Parathyroid adenoma (tissue), 2 donors: Measurements from ENCODE around the gene RGS4.

ENCODE experiments used
- H2AFZ ChIP-seq: fragments of 300-600 bp; sonication (generic); one replicate; pipeline ENCODE4 v1.7.0; 2017; ENCODE audit warnings: antibody characterized with exemption, mild to moderate bottlenecking
- H3K27ac ChIP-seq: fragments of 300-600 bp; sonication (generic); one replicate; pipeline ENCODE4 v1.7.0; 2017
- H3K27me3 ChIP-seq: fragments of 300-600 bp; sonication (generic); one replicate; pipeline ENCODE4 v1.7.0; 2017; ENCODE audit warnings: low read length; ENCODE audit not compliant: control insufficient read depth, insufficient read depth
- H3K36me3 ChIP-seq: fragments of 300-600 bp; sonication (generic); one replicate; pipeline ENCODE4 v1.7.0; 2017; ENCODE audit warnings: low read length; ENCODE audit not compliant: control insufficient read depth, insufficient read depth
- H3K4me1 ChIP-seq: fragments of 300-600 bp; sonication (generic); one replicate; pipeline ENCODE4 v1.7.0; 2017; ENCODE audit warnings: control low read depth
- H3K4me2 ChIP-seq: fragments of 300-600 bp; sonication (generic); one replicate; pipeline ENCODE4 v1.7.0; 2017; ENCODE audit warnings: low read length
- H3K4me3 ChIP-seq: fragments of 300-600 bp; sonication (generic); one replicate; pipeline ENCODE4 v1.7.0; 2017; ENCODE audit warnings: low read depth, low read length
- H3K79me2 ChIP-seq: fragments of 300-600 bp; sonication (generic); one replicate; pipeline ENCODE4 v1.7.0; 2017; ENCODE audit warnings: control low read depth
- H3K9ac ChIP-seq: fragments of 300-600 bp; sonication (generic); one replicate; pipeline ENCODE4 v1.7.0; 2017; ENCODE audit warnings: mild to moderate bottlenecking
- H3K9me3 ChIP-seq: fragments of 300-600 bp; sonication (generic); one replicate; pipeline ENCODE4 v1.7.0; 2017; ENCODE audit warnings: low read length; ENCODE audit not compliant: control insufficient read depth
- TF ChIP-seq, protein P1 (sequence below): fragments of 300-600 bp; sonication (generic); IDR thresholded peaks from one replicate; pipeline ENCODE4 v1.7.0; 2017; ENCODE audit warnings: antibody characterized with exemption, mild to moderate bottlenecking
- donor health status: primary hyperparathyroidism.

Gene RGS4

DNA sequence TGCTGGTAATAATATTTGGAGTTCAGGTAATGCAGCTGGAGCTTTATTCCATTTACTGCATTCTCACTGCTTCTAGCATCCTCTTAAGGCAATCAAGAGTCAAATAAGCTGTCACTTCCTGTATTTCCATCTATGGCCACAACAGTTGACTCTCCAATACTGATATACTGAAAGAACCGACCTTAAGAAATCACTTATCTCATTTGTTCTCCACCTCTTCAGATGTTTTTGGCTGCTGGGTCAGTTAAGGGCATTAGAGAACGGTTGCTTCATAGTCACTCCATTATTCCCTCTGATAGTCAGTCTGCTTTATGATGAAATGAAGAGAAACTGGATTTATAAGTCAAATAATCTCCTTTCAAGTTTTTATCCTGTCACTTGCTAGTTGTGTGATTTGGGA lies 14.2 kb upstream of the RGS4 start:
- Histone ChIP-seq H3K9me3 (no peaks in the 10 kb centered on the region), H3K27ac (no peak overlapping the region), H3K27me3 (no peaks in the 10 kb centered on the region), H3K4me1 (no peaks in the 10 kb centered on the region), H3K79me2 (no peaks in the 10 kb centered on the region), H3K4me2 (no peak overlapping the region), H3K9ac (no peak overlapping the region), H2AFZ (no peak overlapping the region), H3K4me3 (no peak overlapping the region), H3K36me3 (no peaks in the 10 kb centered on the region)
- TF ChIP-seq, protein P1, sequence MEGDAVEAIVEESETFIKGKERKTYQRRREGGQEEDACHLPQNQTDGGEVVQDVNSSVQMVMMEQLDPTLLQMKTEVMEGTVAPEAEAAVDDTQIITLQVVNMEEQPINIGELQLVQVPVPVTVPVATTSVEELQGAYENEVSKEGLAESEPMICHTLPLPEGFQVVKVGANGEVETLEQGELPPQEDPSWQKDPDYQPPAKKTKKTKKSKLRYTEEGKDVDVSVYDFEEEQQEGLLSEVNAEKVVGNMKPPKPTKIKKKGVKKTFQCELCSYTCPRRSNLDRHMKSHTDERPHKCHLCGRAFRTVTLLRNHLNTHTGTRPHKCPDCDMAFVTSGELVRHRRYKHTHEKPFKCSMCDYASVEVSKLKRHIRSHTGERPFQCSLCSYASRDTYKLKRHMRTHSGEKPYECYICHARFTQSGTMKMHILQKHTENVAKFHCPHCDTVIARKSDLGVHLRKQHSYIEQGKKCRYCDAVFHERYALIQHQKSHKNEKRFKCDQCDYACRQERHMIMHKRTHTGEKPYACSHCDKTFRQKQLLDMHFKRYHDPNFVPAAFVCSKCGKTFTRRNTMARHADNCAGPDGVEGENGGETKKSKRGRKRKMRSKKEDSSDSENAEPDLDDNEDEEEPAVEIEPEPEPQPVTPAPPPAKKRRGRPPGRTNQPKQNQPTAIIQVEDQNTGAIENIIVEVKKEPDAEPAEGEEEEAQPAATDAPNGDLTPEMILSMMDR: no peak

DNA sequence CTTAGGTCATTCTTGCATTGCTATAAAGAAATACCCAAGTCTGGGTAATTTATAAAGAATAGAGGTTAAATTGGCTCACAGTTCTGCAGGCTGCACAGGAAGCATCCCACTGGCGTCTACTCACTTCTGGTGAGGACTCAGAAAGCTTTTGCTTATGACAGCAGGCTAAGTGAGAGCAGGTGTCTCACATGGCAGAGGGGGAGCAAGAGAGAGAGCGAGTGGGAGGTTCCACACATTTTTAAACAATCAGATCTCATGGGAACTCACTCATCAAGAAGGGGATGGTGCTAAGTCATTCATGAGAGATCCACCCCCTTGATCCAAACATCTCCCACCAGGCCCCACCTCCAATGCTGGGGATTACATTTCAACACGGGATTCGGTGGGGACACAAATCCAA lies 13.6 kb upstream of the RGS4 start:
- no peaks in the 10 kb centered on the region for H3K27me3 ChIP-seq
- H3K79me2 ChIP-seq: no peaks in the 10 kb centered on the region
- H3K27ac ChIP-seq: no peak overlapping the region
- no peak overlapping the region for H2AFZ ChIP-seq
- H3K9ac ChIP-seq: no peak overlapping the region
- no peak overlapping the region for H3K4me2 ChIP-seq
- no peaks in the 10 kb centered on the region for H3K4me1 ChIP-seq
- TF ChIP-seq, protein P1: no peak
- H3K36me3 ChIP-seq: no peaks in the 10 kb centered on the region
- H3K9me3 ChIP-seq: no peaks in the 10 kb centered on the region
- H3K4me3 ChIP-seq: no peak overlapping the region

DNA sequence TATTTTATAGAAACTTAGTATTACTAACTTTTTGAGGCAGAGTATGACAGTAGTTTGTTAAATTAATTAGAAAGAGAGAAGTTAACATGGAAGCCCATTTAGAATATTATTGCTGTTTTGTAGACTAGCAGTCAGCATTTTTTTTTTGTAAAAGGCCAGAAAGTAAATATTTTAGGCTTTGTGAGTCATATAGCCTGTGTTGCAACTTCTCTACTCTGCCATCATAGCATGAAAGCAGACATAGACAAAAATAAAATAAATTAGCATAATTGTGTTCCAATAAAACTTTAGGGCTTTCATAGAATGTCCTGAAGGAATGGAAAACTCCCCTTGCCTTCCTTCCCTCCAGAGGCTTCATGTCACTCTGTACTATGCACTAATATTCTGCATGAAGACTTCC lies 12.3 kb upstream of the RGS4 start:
- H3K4me3 ChIP-seq: no peak overlapping the region
- H3K9me3 ChIP-seq: no peaks in the 10 kb centered on the region
- no peak overlapping the region for H3K27ac ChIP-seq
- H3K79me2 ChIP-seq: no peaks in the 10 kb centered on the region
- no peaks in the 10 kb centered on the region for H3K4me1 ChIP-seq
- TF ChIP-seq, protein P1: no peak
- no peak overlapping the region for H2AFZ ChIP-seq
- H3K27me3 ChIP-seq: no peaks in the 10 kb centered on the region
- H3K36me3 ChIP-seq: no peaks in the 10 kb centered on the region
- H3K9ac ChIP-seq: no peak overlapping the region
- no peak overlapping the region for H3K4me2 ChIP-seq

DNA sequence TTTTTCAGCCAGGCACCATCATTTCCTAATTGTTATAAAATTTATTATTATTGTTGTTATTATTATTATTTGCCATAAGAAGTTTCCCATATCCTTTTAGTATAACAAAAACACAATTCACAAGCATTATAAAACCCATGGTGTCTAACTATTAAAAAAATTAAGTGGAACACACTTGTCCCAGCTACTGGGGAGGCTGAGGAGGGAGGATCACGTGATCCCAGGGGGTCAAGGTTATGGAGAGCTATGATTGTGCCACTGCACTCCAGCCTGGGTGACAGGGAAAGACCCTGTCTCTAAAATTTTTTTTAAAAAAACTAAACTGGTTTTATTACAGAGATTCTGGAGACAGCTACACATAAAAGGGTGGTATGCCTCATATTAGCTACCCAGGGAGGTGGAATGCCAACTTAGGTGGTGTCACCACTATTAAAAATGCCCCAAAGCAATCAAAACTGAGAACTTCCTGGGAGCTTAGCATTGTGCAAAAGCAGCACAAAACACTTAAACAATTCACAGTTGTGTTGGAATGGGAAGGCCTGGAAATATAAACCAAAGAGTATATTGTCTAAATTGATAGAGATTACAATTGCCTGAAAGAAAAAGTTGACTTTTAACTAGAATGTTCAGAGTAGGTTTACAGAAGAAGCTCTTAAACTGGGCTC lies 8.7 kb upstream of the RGS4 start:
- Histone ChIP-seq H3K36me3 (no peaks in the 10 kb centered on the region), H3K27me3 (no peaks in the 10 kb centered on the region), H3K79me2 (no peaks in the 10 kb centered on the region), H2AFZ (no peak overlapping the region), H3K4me3 (no peak overlapping the region), H3K9me3 (no peaks in the 10 kb centered on the region), H3K4me1 (no peaks in the 10 kb centered on the region), H3K9ac (no peak overlapping the region), H3K4me2 (no peak overlapping the region), H3K27ac (no peak overlapping the region)
- TF ChIP-seq, protein P1: no peak

DNA sequence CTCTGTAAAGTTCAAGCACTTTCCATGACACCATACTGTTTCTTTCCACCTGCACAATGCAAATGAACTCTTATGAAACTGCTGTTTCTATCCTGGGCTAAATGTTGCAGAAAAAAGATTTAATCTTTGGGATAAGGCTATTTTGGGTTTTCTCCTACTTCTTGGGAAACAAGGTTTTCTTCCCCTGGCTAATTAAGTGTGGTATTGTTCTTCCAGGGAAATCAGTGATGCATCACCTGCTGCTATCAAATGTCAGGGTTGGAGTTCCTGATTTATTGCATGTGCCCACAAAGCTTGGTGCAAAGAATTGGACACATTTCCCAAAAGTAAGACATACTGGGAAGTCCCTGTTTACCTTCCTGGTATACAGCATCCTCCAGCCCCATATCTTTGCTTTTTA lies 6.0 kb upstream of the RGS4 start:
- no peak overlapping the region for H2AFZ ChIP-seq
- no peaks in the 10 kb centered on the region for H3K9me3 ChIP-seq
- H3K9ac ChIP-seq: no peak overlapping the region
- H3K4me3 ChIP-seq: no peak overlapping the region
- TF ChIP-seq, protein P1: no peak
- no peak overlapping the region for H3K4me2 ChIP-seq
- no peaks in the 10 kb centered on the region for H3K36me3 ChIP-seq
- H3K27ac ChIP-seq: no peak overlapping the region
- no peaks in the 10 kb centered on the region for H3K79me2 ChIP-seq
- H3K4me1 ChIP-seq: no peaks in the 10 kb centered on the region
- H3K27me3 ChIP-seq: no peaks in the 10 kb centered on the region
